Epidermal melanocyte (primary cell): ENCODE data around the gene ZNF66.
"Not testable (repeated sequence)": the region's sequence is repeated elsewhere in the genome, so short reads cannot be mapped to it uniquely, and the experiment has no call there.

ENCODE experiments used
- DNase-seq: peaks from one replicate; pipeline ENCODE4 v3.0.0; 2011; ENCODE audit warnings: low spot score; ENCODE audit not compliant: insufficient read length

The ZNF66 gene

DNA sequence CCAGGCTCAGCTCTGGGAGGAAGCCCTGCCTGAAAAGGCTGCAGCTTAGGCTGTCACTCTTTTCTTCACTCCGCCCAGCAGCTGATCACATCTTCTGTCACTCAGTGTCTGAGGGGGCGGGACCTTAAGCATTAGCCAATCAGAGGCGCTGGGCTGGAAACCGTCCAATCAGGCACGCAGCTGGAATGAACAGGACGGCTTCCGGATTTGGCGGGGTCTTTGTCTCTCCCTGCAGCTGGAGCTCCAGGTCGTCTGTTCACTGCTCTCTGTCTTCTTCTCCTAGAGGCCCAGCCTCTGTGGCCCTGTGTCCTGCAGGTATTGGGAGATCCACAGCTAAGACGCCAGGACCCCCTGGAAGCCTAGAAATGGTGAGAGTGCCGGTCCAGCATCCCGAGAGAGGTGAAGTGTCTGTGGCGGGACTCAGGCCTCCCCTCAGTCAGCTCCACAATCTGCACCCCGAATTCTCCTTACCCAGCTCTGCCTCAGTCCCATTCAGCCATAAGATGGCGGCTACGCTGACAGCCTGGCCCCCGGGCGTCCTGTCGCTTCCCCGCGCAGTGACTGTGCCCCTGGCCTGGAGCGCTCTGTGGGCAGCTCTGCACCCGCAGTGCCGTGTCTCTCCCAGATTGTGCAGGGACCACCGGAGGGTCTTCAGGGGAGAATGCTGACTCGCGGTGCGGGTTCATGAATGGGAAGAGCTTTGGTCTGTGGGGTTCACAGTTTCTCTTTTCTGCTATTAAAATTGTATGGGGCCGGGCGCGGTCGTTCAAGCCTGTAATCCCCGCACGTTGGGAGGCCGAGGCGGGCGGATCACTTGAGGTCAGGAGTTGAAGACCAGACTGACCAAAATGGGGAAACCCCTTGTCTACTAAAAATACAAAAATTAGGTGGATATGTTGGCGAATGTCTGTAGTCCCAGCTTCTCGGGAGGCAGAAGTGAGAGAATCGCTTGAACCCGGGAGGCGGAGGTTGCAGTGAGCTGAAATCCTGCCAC is at the start of gene ZNF66:
Gene ZNF66 (plus strand): TSS at position 222 of the 994 bp plus-strand sequence. CDS start 144 bp downstream, at position 366.
- peak; percentile 77 for DNase-seq

DNA sequence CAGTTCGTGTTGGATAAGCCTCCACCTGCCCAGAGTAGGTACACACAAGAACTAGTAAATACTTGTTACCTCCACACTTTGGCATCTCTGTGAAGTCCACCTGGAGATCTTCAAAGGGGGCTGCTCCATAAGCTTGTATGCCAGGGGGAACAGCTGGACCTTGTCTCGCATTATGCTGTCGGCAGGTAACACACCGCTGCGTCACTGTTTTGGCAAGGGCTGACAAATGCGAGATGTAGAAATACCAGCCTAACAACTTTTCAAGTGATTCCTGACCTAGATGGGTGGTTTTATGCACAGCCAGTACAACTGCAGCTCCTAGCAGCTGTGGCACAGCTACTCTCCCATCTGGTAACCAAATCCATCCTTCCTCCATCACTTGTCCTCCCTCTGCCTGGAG is 25.9 kb upstream of the ZNF66 start:
- not testable (repeated sequence) for DNase-seq

DNA sequence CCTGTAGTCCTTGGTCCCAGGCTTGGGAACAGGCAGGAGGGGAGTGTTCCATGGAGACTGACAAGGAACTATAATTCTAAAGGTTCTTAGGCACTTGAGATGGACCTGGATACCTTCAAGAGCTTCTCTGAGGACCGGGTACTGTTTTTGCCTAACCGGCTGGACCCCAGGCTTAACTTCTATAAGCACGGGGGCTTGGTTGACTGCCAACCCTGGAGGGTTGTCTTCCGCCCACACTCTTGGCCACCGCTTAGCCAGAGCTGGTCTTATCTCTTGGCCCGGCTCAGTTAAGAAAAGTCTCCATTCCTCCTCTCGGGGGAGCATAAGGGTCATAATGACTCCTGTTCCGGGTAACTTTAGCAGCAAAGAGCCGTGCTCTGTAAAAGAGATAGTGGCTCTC is 23.8 kb upstream of the ZNF66 start:
- DNase-seq, result not testable (repeated sequence)

DNA sequence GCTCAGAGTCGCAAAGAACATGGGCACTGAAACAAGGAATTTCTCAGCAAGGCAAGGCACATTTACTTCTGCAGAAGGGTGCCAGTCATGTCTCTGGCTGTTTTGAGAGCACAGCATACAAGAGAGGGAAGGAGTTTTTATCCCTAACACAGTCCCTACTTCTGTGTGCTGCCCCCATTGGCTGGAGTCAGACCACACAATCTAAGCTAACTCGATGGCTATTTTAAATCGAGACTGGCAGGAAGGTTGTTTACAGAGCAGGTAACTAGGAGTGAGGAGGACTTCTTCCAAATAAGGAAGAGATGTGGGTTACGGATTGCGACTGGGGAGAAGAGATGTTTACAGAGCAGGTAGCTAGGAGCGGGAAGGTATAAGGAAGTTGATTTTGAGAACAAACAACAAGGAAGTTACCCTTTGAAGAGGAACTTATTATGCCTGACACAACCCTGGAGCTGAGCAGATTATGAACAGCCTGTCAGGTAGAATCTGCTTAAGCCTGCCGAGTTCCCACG is 6.8 kb upstream of the ZNF66 start:
- DNase-seq, result not testable (repeated sequence)

DNA sequence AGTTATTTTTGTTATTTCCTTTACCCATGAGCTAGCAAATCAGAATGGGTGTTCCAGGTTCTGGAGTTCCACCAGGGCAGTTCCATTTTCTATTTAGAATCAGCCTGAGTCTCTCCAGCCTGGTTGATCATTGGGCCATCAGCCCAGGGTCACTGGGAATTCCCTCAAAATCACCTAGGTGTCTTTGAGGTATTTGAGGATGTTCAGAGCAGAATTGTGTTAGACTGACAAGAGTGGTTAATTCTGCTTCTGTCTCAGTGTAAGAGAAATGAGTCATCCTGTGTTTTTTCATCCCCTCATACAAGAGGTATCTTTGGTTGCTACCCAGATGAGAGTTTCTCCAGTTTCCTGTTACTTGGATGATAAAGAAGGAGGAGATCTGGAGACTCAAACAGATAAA is 11.7 kb downstream of the ZNF66 start:
- no peak for DNase-seq

DNA sequence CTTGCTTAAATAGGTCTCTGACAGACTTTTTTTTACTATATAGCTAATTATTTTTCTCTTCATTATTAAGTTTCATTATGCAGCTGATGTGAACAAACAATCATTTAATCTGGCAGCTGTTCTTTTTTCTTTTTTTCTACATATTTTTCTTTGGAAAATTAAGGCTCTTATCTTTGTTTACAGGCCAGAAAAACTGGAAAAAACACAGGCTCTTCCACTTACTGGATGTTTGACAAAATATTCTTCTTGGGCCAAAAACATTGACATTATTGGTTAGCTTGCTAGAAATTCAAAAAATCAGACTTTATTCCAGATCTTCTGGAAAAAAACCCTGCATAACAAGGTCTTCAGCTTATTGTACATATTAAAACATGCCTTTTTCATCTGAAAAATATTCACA is 15.7 kb downstream of the ZNF66 start:
- DNase-seq, result no peak

DNA sequence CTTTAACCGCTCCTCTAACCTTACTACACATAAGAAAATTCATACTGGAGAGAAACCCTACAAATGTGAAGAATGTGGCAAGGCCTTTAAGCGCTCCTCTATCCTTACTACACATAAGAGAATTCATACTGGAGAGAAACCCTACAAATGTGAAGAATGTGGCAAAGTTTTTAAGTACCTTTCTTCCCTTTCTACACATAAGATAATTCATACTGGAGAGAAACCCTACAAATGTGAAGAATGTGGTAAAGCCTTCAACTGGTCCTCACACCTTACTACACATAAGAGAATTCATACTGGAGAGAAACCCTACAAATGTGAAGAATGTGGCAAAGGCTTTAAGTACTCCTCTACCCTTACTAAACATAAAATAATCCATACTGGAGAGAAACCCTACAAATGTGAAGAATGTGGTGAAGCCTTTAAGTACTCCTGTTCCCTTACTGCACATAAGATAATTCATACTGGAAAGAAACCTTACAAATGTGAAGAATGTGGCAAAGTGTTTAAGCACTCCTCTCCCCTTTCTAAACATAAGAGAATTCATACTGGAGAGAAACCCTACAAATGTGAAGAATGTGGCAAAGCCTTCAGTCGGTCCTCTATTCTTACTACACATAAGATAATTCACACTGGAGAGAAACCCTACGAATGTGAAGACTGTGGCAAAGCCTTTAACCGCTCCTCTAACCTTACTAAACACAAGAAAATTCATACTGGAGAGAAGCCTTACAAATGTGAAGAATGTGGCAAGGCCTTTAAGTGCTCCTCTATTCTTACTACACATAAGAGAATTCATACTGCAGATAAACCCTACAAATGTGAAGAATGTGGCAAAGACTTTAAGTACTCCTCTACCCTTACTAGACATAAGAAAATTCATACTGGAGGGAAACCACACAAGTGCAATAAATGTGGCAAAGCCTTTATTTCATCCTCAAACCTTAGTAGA is 30.5 kb downstream of the ZNF66 start:
- DNase-seq, result not testable (repeated sequence)

DNA sequence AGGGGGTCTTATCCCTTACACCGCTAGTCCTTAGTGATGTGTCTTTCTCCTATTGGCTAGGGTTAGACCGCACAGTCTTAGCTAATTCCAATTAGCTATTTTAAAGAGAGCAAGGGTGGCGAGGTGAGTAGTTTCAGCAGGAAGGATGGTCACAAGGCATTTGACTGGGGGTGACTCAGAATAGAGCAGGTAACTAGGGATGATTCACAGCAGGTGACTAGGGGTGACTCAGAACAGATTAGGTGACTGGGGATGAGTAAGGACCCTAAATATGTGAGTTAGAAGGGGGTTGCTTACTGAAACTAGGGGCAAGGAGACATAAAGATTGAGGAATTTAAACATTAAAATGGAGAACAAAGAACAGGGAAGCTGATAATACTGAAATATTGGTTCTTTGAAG is 64.3 kb downstream of the ZNF66 start:
- DNase-seq, result no peak
